Activated naive CD4-positive, alpha-beta T cell treated with anti-CD3 and anti-CD28 coated beads, Interleukin-2, amount 50 U/mL, for 24 hours (primary cell): Measurements from ENCODE around the gene AKR1D1.
"Not testable (repeated sequence)": the region's sequence is repeated elsewhere in the genome, so short reads cannot be mapped to it uniquely, and the experiment has no call there.

Source experiments
- H3K27ac Mint-ChIP-seq: one replicate; pipeline ENCODE4 v1.8.0; 2021; ENCODE audit warnings: mild to moderate bottlenecking, mixed read lengths
- H3K27me3 Mint-ChIP-seq: one replicate; pipeline ENCODE4 v1.8.0; 2021; ENCODE audit warnings: mixed read lengths
- H3K36me3 Mint-ChIP-seq: one replicate; pipeline ENCODE4 v1.8.0; 2021; ENCODE audit warnings: mixed read lengths
- H3K4me1 Mint-ChIP-seq: one replicate; pipeline ENCODE4 v1.8.0; 2021; ENCODE audit warnings: mixed read lengths
- H3K4me3 Mint-ChIP-seq: one replicate; pipeline ENCODE4 v1.8.0; 2021; ENCODE audit warnings: mild to moderate bottlenecking, mixed read lengths
- H3K9me3 Mint-ChIP-seq: one replicate; pipeline ENCODE4 v1.8.0; 2021; ENCODE audit warnings: mixed read lengths

The AKR1D1 gene

DNA sequence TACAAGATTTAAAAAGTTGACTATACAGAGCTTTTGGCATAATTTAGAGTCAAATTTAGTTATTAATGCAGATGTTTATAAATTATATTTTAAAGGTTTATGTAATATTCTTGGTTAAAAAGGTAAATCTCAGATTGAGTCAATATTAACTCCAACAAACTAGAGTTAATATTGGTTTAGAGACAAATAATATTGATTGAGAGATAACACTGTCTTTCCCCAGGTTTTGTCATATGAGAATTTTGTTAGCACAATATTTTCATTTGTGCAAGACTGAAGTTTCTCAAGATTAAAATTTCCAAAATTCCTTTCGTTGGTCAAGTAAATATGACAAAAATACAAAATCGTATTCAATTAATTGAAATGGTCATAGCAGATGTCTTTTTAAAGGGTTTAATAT, 12.9 kb upstream of the AKR1D1 start:
- no peaks in the 10 kb centered on the region for H3K4me1 Mint-ChIP-seq

DNA sequence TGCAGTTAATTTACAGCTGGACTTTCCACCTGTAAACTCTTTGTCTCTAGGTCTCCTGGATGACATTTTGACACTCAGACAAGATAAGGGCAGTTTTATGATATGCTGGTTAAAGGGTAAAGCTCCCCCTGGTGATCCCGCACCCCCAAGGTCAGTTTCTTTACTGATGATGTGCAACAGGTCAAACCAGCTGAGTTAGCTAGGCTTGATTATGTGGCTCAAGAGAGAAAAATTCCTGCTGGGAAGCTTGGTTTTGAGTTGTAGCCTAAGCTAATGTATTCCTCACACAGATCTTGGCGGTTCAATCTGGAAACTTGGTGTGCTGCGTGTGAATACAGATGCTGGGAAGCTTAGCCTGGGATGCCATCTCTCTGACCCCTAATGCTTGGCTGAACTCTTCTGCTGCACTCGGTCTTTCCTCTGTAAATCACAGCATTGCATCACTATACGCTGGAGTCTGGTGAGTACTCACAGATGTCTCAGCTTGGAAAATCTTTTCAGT, 11.4 kb upstream of the AKR1D1 start:
- Mint-ChIP-seq H3K27me3 (peaks cover 12% of the 10 kb centered on the region), H3K27ac (no peak overlapping the region), H3K4me1 (no peaks in the 10 kb centered on the region), H3K36me3 (no peaks in the 10 kb centered on the region), H3K9me3 (no peaks in the 10 kb centered on the region), H3K4me3 (no peak overlapping the region)

More for the DNA sequence above, 12.9 kb upstream of the AKR1D1 start:
- Mint-ChIP-seq H3K27me3 (peaks cover 15% of the 10 kb centered on the region), H3K4me3 (no peak overlapping the region), H3K27ac (no peak overlapping the region), H3K36me3 (no peaks in the 10 kb centered on the region), H3K9me3 (peaks cover 2% of the 10 kb centered on the region)

GRCh38 chr7:138065827-138066226, 10.4 kb upstream of the AKR1D1 start:
- H3K27me3 Mint-ChIP-seq = peaks cover 13% of the 10 kb centered on the region

DNA sequence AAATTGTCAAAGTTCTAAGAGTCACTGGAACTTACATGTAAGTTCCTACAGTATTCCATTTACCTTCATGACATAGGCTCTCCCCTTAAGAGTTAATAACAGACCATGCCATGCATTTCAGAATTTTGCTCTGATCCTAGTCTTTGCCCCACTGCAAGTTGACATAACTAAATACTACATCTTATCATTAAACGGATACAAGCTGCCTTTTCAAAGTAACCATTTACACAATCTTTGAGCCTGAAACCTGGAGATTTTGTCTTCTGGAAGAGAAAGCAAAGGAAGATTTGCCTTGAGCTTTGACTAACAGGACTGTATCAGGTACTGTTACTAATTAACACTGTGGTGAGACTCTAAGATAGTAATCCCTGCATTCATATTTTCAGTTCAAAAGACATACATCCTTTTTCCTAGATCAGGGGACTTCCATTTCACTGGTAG, 9.3 kb upstream of the AKR1D1 start:
- peaks cover 15% of the 10 kb centered on the region for H3K27me3 Mint-ChIP-seq
- no peaks in the 10 kb centered on the region for H3K9me3 Mint-ChIP-seq
- no peaks in the 10 kb centered on the region for H3K36me3 Mint-ChIP-seq

More at GRCh38 chr7:138065827-138066226, 10.4 kb upstream of the AKR1D1 start:
- H3K36me3 Mint-ChIP-seq = no peaks in the 10 kb centered on the region
- no peak overlapping the region for H3K4me3 Mint-ChIP-seq
- no peaks in the 10 kb centered on the region for H3K4me1 Mint-ChIP-seq
- H3K9me3 Mint-ChIP-seq = no peaks in the 10 kb centered on the region
- H3K27ac Mint-ChIP-seq = no peak overlapping the region

GRCh38 chr7:138067774-138068173, 8.5 kb upstream of the AKR1D1 start:
- Mint-ChIP-seq H3K4me3 (no peak overlapping the region), H3K9me3 (no peaks in the 10 kb centered on the region), H3K4me1 (no peaks in the 10 kb centered on the region), H3K36me3 (no peaks in the 10 kb centered on the region), H3K27ac (no peak overlapping the region), H3K27me3 (peaks cover 15% of the 10 kb centered on the region)

More for the DNA sequence above, 9.3 kb upstream of the AKR1D1 start:
- no peak overlapping the region for H3K27ac Mint-ChIP-seq
- H3K4me3 Mint-ChIP-seq = no peak overlapping the region
- no peaks in the 10 kb centered on the region for H3K4me1 Mint-ChIP-seq

- Mint-ChIP-seq H3K27ac (no peak overlapping the region), H3K36me3 (no peaks in the 10 kb centered on the region)
Observed at GRCh38 chr7:138070908-138071307, 5.4 kb upstream of the AKR1D1 start.

GRCh38 chr7:138072726-138073125, 3.5 kb upstream of the AKR1D1 start:
- Mint-ChIP-seq H3K4me1 (no peaks in the 10 kb centered on the region), H3K9me3 (peaks cover 6% of the 10 kb centered on the region), H3K27me3 (peaks cover 9% of the 10 kb centered on the region), H3K4me3 (no peak overlapping the region), H3K27ac (no peak overlapping the region), H3K36me3 (no peaks in the 10 kb centered on the region)

More at GRCh38 chr7:138070908-138071307, 5.4 kb upstream of the AKR1D1 start:
- H3K27me3 Mint-ChIP-seq = peaks cover 11% of the 10 kb centered on the region
- H3K4me3 Mint-ChIP-seq = no peak overlapping the region
- H3K9me3 Mint-ChIP-seq = peaks cover 5% of the 10 kb centered on the region
- no peaks in the 10 kb centered on the region for H3K4me1 Mint-ChIP-seq

GRCh38 chr7:138074121-138074520, 2.1 kb upstream of the AKR1D1 start:
- Mint-ChIP-seq H3K36me3 (no peaks in the 10 kb centered on the region), H3K27ac (no peak overlapping the region), H3K9me3 (peaks cover 6% of the 10 kb centered on the region), H3K4me1 (no peaks in the 10 kb centered on the region), H3K4me3 (no peak overlapping the region), H3K27me3 (peaks cover 3% of the 10 kb centered on the region)

GRCh38 chr7:138074540-138074939, 1.7 kb upstream of the AKR1D1 start:
- no peaks in the 10 kb centered on the region for H3K4me1 Mint-ChIP-seq
- H3K27me3 Mint-ChIP-seq = peaks cover 3% of the 10 kb centered on the region
- no peaks in the 10 kb centered on the region for H3K36me3 Mint-ChIP-seq
- no peak overlapping the region for H3K4me3 Mint-ChIP-seq
- H3K9me3 Mint-ChIP-seq = peaks cover 6% of the 10 kb centered on the region
- H3K27ac Mint-ChIP-seq = no peak overlapping the region

- Mint-ChIP-seq H3K9me3 (peaks cover 6% of the 10 kb centered on the region), H3K4me1 (no peaks in the 10 kb centered on the region), H3K27ac (no peak overlapping the region), H3K4me3 (no peak overlapping the region), H3K36me3 (no peaks in the 10 kb centered on the region), H3K27me3 (peaks cover 2% of the 10 kb centered on the region)
Observed at GRCh38 chr7:138075350-138075749, 909 bp upstream of the AKR1D1 start.

- H3K4me1 Mint-ChIP-seq, H3K27me3 Mint-ChIP-seq, H3K27ac Mint-ChIP-seq, H3K9me3 Mint-ChIP-seq, H3K36me3 Mint-ChIP-seq, H3K4me3 Mint-ChIP-seq: not testable (repeated sequence)
Observed at GRCh38 chr7:138075786-138076185, 473 bp upstream of the AKR1D1 start.

GRCh38 chr7:138077809-138078208, 1.6 kb downstream of the AKR1D1 start:
- Mint-ChIP-seq H3K36me3 (no peaks in the 10 kb centered on the region), H3K27me3 (no peaks in the 10 kb centered on the region), H3K4me1 (no peaks in the 10 kb centered on the region), H3K4me3 (no peak overlapping the region), H3K9me3 (peaks cover 6% of the 10 kb centered on the region), H3K27ac (no peak overlapping the region)

DNA sequence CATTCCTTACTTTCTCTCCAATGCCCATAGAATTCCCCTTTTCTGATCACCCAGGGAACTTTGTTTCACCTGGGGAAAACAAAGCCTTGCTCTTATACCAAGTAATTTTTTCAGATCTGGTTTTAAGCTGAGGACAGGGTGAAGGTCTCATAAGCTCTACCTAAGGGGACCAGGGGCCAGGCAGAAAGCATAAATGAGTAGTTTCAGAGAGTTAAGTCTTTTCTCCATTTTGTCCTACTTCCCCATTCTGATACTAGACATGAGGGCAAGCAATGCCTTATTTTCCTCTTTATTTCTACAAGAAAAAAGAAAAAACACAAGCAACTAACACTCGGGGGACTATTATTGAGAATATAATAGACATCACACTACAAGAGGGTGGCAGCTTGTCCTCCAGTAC, 2.9 kb downstream of the AKR1D1 start:
- Mint-ChIP-seq H3K4me1 (no peaks in the 10 kb centered on the region), H3K4me3 (no peak overlapping the region), H3K36me3 (no peaks in the 10 kb centered on the region), H3K27me3 (no peaks in the 10 kb centered on the region), H3K27ac (no peak overlapping the region), H3K9me3 (peaks cover 6% of the 10 kb centered on the region)

GRCh38 chr7:138081868-138082267, 5.6 kb downstream of the AKR1D1 start:
- no peaks in the 10 kb centered on the region for H3K36me3 Mint-ChIP-seq
- no peaks in the 10 kb centered on the region for H3K4me1 Mint-ChIP-seq
- no peak overlapping the region for H3K27ac Mint-ChIP-seq
- peaks cover 3% of the 10 kb centered on the region for H3K27me3 Mint-ChIP-seq
- H3K9me3 Mint-ChIP-seq = no peaks in the 10 kb centered on the region
- no peak overlapping the region for H3K4me3 Mint-ChIP-seq

GRCh38 chr7:138083859-138084258, 7.6 kb downstream of the AKR1D1 start:
- H3K36me3 Mint-ChIP-seq = no peaks in the 10 kb centered on the region
- no peaks in the 10 kb centered on the region for H3K4me1 Mint-ChIP-seq
- no peak overlapping the region for H3K4me3 Mint-ChIP-seq
- no peaks in the 10 kb centered on the region for H3K9me3 Mint-ChIP-seq
- no peak overlapping the region for H3K27ac Mint-ChIP-seq
- H3K27me3 Mint-ChIP-seq = peaks cover 3% of the 10 kb centered on the region

GRCh38 chr7:138086563-138087270, 10.5 kb downstream of the AKR1D1 start:
- Mint-ChIP-seq H3K36me3 (no peaks in the 10 kb centered on the region), H3K27ac (no peak overlapping the region), H3K4me1 (no peaks in the 10 kb centered on the region), H3K4me3 (no peak overlapping the region), H3K27me3 (peaks cover 5% of the 10 kb centered on the region), H3K9me3 (no peaks in the 10 kb centered on the region)
